Activated naive CD4-positive, alpha-beta T cell (primary cell): Measurements from ENCODE around the gene LRRIQ1.

Experiments used
- DNase-seq, 4 experiments: peaks; one replicate each; lab custom pipeline; 2025; lab: John Stamatoyannopoulos, UW

Gene LRRIQ1

GRCh38 chr12:85281636-85282312, 245.6 kb downstream of the LRRIQ1 start:
- no peak for DNase-seq

- DNase-seq, result no peak
These were observed 247.4 kb downstream of the LRRIQ1 start for GRCh38 chr12:85283560-85283959.
